ENCODE measurements around the gene PDE11A.

The PDE11A gene

GRCh38 chr2:177923323-177923722, 149.3 kb downstream of the PDE11A start:
- no peak for TF ChIP-seq CTCF (IDR thresholded peaks at IDR 0.05; ENCODE audit: extremely low read depth, insufficient read depth, missing control alignments)
- in situ Hi-C loops (cut with MboI; ENCODE audit: low pct_unique_long_range_greater_than_20kb, low sequenced_read_pairs, unreplicated experiment) = no loop called here
- DNase-seq (ENCODE audit: low spot score) = no peak

DNA sequence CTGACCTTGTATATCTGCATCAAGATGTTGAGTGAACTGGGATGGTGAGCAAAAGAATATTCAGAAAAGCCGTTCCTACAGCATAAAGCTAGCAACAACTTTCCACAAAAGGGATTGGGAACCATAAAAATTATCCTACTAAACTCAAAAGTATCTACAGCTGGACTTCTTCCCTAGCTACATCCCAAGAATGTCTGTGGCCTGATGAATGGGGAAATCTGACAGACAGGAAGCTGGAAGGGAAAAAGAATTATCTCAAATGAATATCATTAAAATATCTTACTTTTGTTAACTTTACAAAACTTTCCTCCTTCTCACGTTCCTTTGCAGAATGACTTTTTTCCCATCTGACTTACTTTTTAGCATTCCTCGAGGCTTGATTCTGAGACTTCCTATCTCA, 150.9 kb downstream of the PDE11A start:
- DNase-seq (ENCODE audit: low spot score) = no peak
- in situ Hi-C loops (cut with MboI; ENCODE audit: low pct_unique_long_range_greater_than_20kb, low sequenced_read_pairs, unreplicated experiment) = no loop called here

DNA sequence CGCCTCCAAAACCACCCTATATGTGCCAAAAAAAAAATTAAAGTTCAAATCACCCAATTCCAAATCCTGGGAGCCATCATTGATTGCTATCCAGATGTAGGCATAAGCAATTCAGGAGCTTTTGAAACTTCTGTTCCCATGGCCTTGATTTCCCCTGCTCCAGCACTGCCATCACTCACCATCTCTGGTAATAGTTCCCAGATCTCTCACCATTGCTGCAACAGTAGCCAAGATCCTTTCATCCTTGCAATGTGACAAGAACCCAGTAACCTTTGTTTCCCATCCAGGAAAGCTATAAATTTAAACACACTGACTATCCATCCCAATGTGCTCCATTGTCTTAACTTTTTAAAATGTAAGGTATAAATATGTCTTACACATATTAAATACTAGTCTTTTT, 155.4 kb downstream of the PDE11A start:
- no peak for TF ChIP-seq CTCF (IDR thresholded peaks at IDR 0.05; ENCODE audit: extremely low read depth, insufficient read depth, missing control alignments)
- in situ Hi-C loops (cut with MboI; ENCODE audit: low pct_unique_long_range_greater_than_20kb, low sequenced_read_pairs, unreplicated experiment) = no loop called here
- DNase-seq (ENCODE audit: low spot score) = no peak

More for the DNA sequence above, 150.9 kb downstream of the PDE11A start:
- no peak for TF ChIP-seq CTCF (IDR thresholded peaks at IDR 0.05; ENCODE audit: extremely low read depth, insufficient read depth, missing control alignments)

GRCh38 chr2:177916342-177916741, 156.2 kb downstream of the PDE11A start:
- DNase-seq (ENCODE audit: low spot score) = no peak
- in situ Hi-C loops (cut with MboI; ENCODE audit: low pct_unique_long_range_greater_than_20kb, low sequenced_read_pairs, unreplicated experiment) = no loop called here
- no peak for TF ChIP-seq CTCF (IDR thresholded peaks at IDR 0.05; ENCODE audit: extremely low read depth, insufficient read depth, missing control alignments)

DNA sequence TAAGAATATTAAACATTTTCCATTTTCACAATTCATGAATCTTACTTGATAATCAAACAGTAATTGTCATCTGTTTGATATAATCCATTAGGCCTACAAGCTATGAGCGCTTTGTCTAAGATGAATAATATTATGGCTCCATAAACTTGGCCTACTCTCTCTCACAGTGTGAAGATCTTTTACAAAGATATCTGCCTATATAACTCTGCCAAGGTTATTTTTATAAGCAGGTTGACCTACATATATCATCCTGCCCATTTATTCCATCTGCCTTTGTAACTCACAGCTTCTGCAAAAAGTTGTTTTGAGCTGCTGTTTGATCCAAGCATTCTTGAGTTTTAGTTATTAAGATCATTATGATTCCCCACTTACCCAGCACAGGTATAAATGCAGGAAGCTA, 158.3 kb downstream of the PDE11A start:
- DNase-seq (ENCODE audit: low spot score) = no peak
- in situ Hi-C loops (cut with MboI; ENCODE audit: low pct_unique_long_range_greater_than_20kb, low sequenced_read_pairs, unreplicated experiment) = no loop called here
- no peak for TF ChIP-seq CTCF (IDR thresholded peaks at IDR 0.05; ENCODE audit: extremely low read depth, insufficient read depth, missing control alignments)

DNA sequence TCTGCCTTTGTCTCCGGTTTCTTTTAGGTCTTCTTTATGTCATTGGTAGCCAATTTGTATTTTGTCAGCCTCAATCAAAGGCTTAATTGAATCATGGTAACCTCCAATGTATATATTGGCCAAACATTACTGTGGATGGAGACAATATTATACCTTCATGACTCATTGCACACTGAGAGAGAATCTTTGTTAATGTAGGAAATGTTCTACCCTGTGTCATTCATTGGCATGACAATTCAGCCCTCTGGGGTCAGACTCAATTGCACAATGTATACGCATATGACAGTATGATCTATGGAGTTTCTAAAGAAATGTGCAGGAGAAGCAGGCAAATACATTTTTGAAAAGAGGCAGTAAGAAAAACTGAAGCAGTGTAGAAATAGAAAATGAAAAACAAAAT, 162.6 kb downstream of the PDE11A start:
- DNase-seq (ENCODE audit: low spot score) = no peak
- no peak for TF ChIP-seq CTCF (IDR thresholded peaks at IDR 0.05; ENCODE audit: extremely low read depth, insufficient read depth, missing control alignments)
- in situ Hi-C loops (cut with MboI; ENCODE audit: low pct_unique_long_range_greater_than_20kb, low sequenced_read_pairs, unreplicated experiment) = no loop called here

DNA sequence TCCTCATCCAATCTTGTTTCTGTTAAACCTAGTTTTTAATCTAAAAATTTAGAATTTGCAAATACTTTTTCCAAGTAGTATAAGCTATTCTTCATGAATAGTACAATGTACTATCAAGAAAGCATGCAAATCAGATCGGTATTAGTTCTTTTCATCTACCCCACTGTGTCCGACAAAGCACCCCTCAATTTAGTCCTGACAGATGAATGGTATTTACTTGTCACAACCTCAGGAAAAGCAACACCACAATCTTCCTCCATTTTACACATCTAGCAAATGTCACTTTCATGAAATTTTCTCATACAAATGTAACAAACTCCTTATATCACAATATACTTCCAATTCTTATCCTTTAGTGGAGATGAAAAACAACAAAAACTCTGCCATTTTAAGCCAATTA, 163.8 kb downstream of the PDE11A start:
- DNase-seq (ENCODE audit: low spot score) = no peak
- in situ Hi-C loops (cut with MboI; ENCODE audit: low pct_unique_long_range_greater_than_20kb, low sequenced_read_pairs, unreplicated experiment) = no loop called here

More for the DNA sequence above, 163.8 kb downstream of the PDE11A start:
- no peak for TF ChIP-seq CTCF (IDR thresholded peaks at IDR 0.05; ENCODE audit: extremely low read depth, insufficient read depth, missing control alignments)

Measured in GM13977 (cell line).